HEK293 (cell line): ENCODE measurements around the gene SPAAR.

Source experiments
- CTCF ChIA-PET: fragments of 350-600 bp; formaldehyde crosslinking; extraction: SDS; loops from one replicate; lab custom pipeline; 2021; ENCODE audit warnings: antibody characterized with exemption; lab: Yijun Ruan, JAX
- POLR2A ChIA-PET: fragments of 300-600 bp; formaldehyde crosslinking; extraction: SDS; loops from one replicate; lab custom pipeline; 2020; ENCODE audit warnings: antibody characterized with exemption, inconsistent platforms; lab: Yijun Ruan, JAX
- H3K27ac ChIP-seq: fragments of 200-500 bp; sonication (Bioruptor generic); 2 replicates; pipeline ENCODE4 v1.5.1; 2014; ENCODE audit warnings: low read depth, low read length, control low read depth, inconsistent platforms; ENCODE audit errors: extremely low read depth
- H3K36me3 ChIP-seq, 2 experiments: fragments of 200-500 bp in 1 of 2; sonication (Bioruptor generic) in 1 of 2; 1 replicate in 1 of 2; 2 replicates in 1 of 2; pipeline ENCODE4 v1.5.1; 2014 to 2017; ENCODE audit warnings: inconsistent platforms in 2 of 2, low read length in 2 of 2; ENCODE audit not compliant: control insufficient read depth in 2 of 2, insufficient read depth in 1 of 2
- H3K4me1 ChIP-seq: fragments of 200-500 bp; sonication (Bioruptor generic); 2 replicates; pipeline ENCODE4 v1.5.1; 2014; ENCODE audit warnings: mild to moderate bottlenecking, low read length, inconsistent platforms; ENCODE audit not compliant: control insufficient read depth, insufficient read depth
- H3K4me3 ChIP-seq: 2 replicates; pipeline ENCODE4 v1.5.1; 2011; ENCODE audit warnings: low read depth, mild to moderate bottlenecking, control low read depth, low read length, moderate library complexity
- H3K9me3 ChIP-seq: fragments of 200-500 bp; sonication (Bioruptor generic); 2 replicates; pipeline ENCODE4 v1.5.1; 2014; ENCODE audit warnings: low read depth, low read length, inconsistent platforms; ENCODE audit not compliant: control insufficient read depth, insufficient read depth
- CTCF ChIP-seq: fragments of 450-650 bp; formaldehyde crosslinking; IDR thresholded peaks from 2 replicates; pipeline ENCODE4 v1.5.1; 2016; ENCODE audit warnings: missing biosample characterization, missing genetic modification characterization
- HIC1 ChIP-seq: fragments of 450-650 bp; formaldehyde crosslinking; IDR thresholded peaks from 2 replicates; pipeline ENCODE4 v1.5.1; 2016; ENCODE audit warnings: missing biosample characterization, missing genetic modification characterization
- HOXD13 ChIP-seq: sonication (generic); formaldehyde crosslinking; IDR thresholded peaks from 2 replicates; pipeline ENCODE4 v1.8.0; 2022; ENCODE audit warnings: missing genetic modification reagents, borderline replicate concordance
- IKZF3 ChIP-seq: fragments of 450-650 bp; IDR thresholded peaks from 2 replicates; pipeline ENCODE4 v1.5.0; 2018; ENCODE audit warnings: missing biosample characterization, mild to moderate bottlenecking, missing genetic modification characterization, moderate library complexity
- RBAK ChIP-seq: fragments of 450-650 bp; formaldehyde crosslinking; IDR thresholded peaks from 2 replicates; pipeline ENCODE4 v1.5.1; 2016; ENCODE audit warnings: missing biosample characterization, missing genetic modification characterization
- SP2 ChIP-seq: fragments of 450-650 bp; formaldehyde crosslinking; IDR thresholded peaks from 2 replicates; pipeline ENCODE4 v1.5.1; 2016; ENCODE audit warnings: missing biosample characterization, missing genetic modification characterization
- ZFHX2 ChIP-seq: fragments of 450-650 bp; formaldehyde crosslinking; conservative IDR thresholded peaks from 2 replicates; pipeline ENCODE4 v1.5.1; 2016; ENCODE audit warnings: missing biosample characterization, missing genetic modification characterization
- ZNF184 ChIP-seq: fragments of 450-650 bp; IDR thresholded peaks from 2 replicates; pipeline ENCODE4 v1.5.1; 2018; ENCODE audit warnings: missing biosample characterization, mild to moderate bottlenecking, missing genetic modification characterization
- ZNF202 ChIP-seq: fragments of 450-650 bp; formaldehyde crosslinking; IDR thresholded peaks from 2 replicates; pipeline ENCODE4 v1.5.1; 2016; ENCODE audit warnings: missing biosample characterization, missing genetic modification characterization, borderline replicate concordance
- ZNF214 ChIP-seq: fragments of 450-650 bp; formaldehyde crosslinking; IDR thresholded peaks from 2 replicates; pipeline ENCODE4 v1.5.1; 2017; ENCODE audit warnings: missing biosample characterization, mild to moderate bottlenecking, missing genetic modification characterization, borderline replicate concordance
- ZNF24 ChIP-seq: fragments of 450-650 bp; formaldehyde crosslinking; IDR thresholded peaks from 2 replicates; pipeline ENCODE4 v1.5.1; 2016; ENCODE audit warnings: missing biosample characterization, missing genetic modification characterization
- ZNF311 ChIP-seq: fragments of 450-650 bp; formaldehyde crosslinking; IDR thresholded peaks from 2 replicates; pipeline ENCODE4 v1.5.1; 2017; ENCODE audit warnings: missing biosample characterization, missing genetic modification characterization, borderline replicate concordance
- ZNF341 ChIP-seq: fragments of 450-650 bp; formaldehyde crosslinking; IDR thresholded peaks from 2 replicates; pipeline ENCODE4; 2016; ENCODE audit warnings: low read depth, missing biosample characterization, missing genetic modification characterization
- ZNF529 ChIP-seq: fragments of 450-650 bp; formaldehyde crosslinking; IDR thresholded peaks from 2 replicates; pipeline ENCODE4 v1.5.1; 2017; ENCODE audit warnings: missing genetic modification characterization, missing biosample characterization; ENCODE audit not compliant: insufficient replicate concordance
- ZNF692 ChIP-seq: fragments of 450-650 bp; formaldehyde crosslinking; IDR thresholded peaks from 2 replicates; pipeline ENCODE4 v1.5.1; 2016; ENCODE audit warnings: missing biosample characterization, missing genetic modification characterization
- TF ChIP-seq, protein P1 (sequence below): fragments of 450-650 bp; formaldehyde crosslinking; IDR thresholded peaks from 2 replicates; pipeline ENCODE4 v1.5.1; 2017; ENCODE audit warnings: missing biosample characterization, missing genetic modification characterization
- TF ChIP-seq, protein P2 (sequence below): fragments of 450-650 bp; formaldehyde crosslinking; IDR thresholded peaks from 2 replicates; pipeline ENCODE4 v1.5.1; 2016; ENCODE audit warnings: missing biosample characterization, missing genetic modification characterization, borderline replicate concordance
- TF ChIP-seq, protein P3 (sequence below): fragments of 450-650 bp; formaldehyde crosslinking; IDR thresholded peaks from 2 replicates; pipeline ENCODE4 v1.5.1; 2016; ENCODE audit warnings: missing biosample characterization, missing genetic modification characterization
- TF ChIP-seq, protein P4 (sequence below): fragments of 450-650 bp; IDR thresholded peaks from 2 replicates; pipeline ENCODE4 v1.5.1; 2018; ENCODE audit warnings: missing biosample characterization, missing genetic modification characterization
- TF ChIP-seq, protein P5 (sequence below): fragments of 450-650 bp; formaldehyde crosslinking; IDR thresholded peaks from 2 replicates; pipeline ENCODE4 v1.5.1; 2016; ENCODE audit warnings: missing biosample characterization, missing genetic modification characterization

The SPAAR gene

DNA sequence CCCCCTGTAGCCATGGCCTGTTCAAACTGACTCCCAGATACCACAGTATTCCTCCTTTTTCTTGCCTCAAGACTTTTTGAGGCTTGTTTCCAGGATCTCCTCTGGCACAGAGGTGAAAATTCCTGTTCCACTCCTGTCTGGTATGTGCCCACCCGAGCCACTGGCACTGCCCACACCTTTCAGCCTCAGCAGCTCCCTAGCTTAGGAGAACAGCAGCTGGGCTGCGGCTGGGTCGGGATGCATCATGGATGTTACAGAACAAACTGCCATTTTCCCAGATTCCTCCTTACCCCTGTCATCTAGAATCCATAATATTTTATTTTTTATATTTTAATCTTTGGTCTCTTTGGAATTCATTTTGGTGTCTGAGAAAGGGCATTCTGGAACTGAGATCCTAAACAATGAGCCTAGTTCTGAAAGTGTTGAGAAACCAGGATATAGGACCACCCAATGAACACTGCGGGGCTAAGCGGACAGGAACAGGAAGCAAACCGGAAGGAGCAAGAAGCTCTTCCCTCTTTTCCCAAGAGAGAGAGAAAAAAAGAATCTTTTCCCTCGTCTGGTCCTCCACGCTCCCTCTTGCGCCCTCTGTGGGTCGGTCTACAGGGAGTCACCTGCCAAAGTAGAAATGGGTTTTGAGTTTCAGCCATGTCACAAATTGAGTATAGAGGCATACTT is 36.2 kb downstream of the SPAAR start:
- Histone ChIP-seq H3K27ac (no peak overlapping the region), H3K4me3 (peak overlapping the region; percentile 23), H3K36me3 (no peaks in the 10 kb centered on the region), H3K4me1 (no peaks in the 10 kb centered on the region), H3K9me3 (no peaks in the 10 kb centered on the region)
- POLR2A ChIA-PET = interaction anchor here (1.0 to 1.6 kb wide), 4 partner anchors 14 to 288 kb away, joined by 3 to 6 read pairs (median 3); partner anchors contain the start of genes CCDC107, HRCT1 and RMRP
- CTCF ChIA-PET = interaction anchor here (0.6 to 4.6 kb wide), 40 partner anchors 10 to 1717 kb away, joined by 3 to 85 read pairs (median 4); partner anchors contain the start of gene HRCT1
- TF ChIP-seq ZNF202 (no peak), ZNF341 (tag by site-specific recombination) (no peak), SP2 (tag by site-specific recombination) (no peak; the same call in 1 of the 2 replicates), ZNF184 (tag by site-specific recombination) (no peak), CTCF (tag by site-specific recombination) (peak; percentile 41), RBAK (tag by site-specific recombination) (no peak), ZNF692 (tag by site-specific recombination) (0 out of 2 replicates have a peak, but pooled peaks have one; percentile 19), ZNF311 (tag by site-specific recombination) (no peak), ZNF529 (tag by site-specific recombination) (no peak), ZNF24 (tag by site-specific recombination) (no peak), ZNF214 (no peak), HIC1 (tag by site-specific recombination) (no peak), IKZF3 (tag by site-specific recombination) (peak; percentile 91), ZFHX2 (tag by site-specific recombination) (no peak), HOXD13 (CRISPR knock-in tag) (no peak)
- TF ChIP-seq, protein P1, sequence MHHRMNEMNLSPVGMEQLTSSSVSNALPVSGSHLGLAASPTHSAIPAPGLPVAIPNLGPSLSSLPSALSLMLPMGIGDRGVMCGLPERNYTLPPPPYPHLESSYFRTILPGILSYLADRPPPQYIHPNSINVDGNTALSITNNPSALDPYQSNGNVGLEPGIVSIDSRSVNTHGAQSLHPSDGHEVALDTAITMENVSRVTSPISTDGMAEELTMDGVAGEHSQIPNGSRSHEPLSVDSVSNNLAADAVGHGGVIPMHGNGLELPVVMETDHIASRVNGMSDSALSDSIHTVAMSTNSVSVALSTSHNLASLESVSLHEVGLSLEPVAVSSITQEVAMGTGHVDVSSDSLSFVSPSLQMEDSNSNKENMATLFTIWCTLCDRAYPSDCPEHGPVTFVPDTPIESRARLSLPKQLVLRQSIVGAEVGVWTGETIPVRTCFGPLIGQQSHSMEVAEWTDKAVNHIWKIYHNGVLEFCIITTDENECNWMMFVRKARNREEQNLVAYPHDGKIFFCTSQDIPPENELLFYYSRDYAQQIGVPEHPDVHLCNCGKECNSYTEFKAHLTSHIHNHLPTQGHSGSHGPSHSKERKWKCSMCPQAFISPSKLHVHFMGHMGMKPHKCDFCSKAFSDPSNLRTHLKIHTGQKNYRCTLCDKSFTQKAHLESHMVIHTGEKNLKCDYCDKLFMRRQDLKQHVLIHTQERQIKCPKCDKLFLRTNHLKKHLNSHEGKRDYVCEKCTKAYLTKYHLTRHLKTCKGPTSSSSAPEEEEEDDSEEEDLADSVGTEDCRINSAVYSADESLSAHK = no peak
- TF ChIP-seq, protein P2, sequence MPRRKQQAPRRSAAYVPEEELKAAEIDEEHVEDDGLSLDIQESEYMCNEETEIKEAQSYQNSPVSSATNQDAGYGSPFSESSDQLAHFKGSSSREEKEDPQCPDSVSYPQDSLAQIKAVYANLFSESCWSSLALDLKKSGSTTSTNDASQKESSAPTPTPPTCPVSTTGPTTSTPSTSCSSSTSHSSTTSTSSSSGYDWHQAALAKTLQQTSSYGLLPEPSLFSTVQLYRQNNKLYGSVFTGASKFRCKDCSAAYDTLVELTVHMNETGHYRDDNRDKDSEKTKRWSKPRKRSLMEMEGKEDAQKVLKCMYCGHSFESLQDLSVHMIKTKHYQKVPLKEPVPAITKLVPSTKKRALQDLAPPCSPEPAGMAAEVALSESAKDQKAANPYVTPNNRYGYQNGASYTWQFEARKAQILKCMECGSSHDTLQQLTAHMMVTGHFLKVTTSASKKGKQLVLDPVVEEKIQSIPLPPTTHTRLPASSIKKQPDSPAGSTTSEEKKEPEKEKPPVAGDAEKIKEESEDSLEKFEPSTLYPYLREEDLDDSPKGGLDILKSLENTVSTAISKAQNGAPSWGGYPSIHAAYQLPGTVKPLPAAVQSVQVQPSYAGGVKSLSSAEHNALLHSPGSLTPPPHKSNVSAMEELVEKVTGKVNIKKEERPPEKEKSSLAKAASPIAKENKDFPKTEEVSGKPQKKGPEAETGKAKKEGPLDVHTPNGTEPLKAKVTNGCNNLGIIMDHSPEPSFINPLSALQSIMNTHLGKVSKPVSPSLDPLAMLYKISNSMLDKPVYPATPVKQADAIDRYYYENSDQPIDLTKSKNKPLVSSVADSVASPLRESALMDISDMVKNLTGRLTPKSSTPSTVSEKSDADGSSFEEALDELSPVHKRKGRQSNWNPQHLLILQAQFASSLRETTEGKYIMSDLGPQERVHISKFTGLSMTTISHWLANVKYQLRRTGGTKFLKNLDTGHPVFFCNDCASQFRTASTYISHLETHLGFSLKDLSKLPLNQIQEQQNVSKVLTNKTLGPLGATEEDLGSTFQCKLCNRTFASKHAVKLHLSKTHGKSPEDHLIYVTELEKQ = no peak
- TF ChIP-seq, protein P3, sequence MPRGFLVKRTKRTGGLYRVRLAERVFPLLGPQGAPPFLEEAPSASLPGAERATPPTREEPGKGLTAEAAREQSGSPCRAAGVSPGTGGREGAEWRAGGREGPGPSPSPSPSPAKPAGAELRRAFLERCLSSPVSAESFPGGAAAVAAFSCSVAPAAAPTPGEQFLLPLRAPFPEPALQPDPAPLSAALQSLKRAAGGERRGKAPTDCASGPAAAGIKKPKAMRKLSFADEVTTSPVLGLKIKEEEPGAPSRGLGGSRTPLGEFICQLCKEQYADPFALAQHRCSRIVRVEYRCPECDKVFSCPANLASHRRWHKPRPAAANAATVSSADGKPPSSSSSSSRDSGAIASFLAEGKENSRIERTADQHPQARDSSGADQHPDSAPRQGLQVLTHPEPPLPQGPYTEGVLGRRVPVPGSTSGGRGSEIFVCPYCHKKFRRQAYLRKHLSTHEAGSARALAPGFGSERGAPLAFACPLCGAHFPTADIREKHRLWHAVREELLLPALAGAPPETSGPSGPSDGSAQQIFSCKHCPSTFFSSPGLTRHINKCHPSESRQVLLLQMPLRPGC = no peak
- TF ChIP-seq, protein P4, sequence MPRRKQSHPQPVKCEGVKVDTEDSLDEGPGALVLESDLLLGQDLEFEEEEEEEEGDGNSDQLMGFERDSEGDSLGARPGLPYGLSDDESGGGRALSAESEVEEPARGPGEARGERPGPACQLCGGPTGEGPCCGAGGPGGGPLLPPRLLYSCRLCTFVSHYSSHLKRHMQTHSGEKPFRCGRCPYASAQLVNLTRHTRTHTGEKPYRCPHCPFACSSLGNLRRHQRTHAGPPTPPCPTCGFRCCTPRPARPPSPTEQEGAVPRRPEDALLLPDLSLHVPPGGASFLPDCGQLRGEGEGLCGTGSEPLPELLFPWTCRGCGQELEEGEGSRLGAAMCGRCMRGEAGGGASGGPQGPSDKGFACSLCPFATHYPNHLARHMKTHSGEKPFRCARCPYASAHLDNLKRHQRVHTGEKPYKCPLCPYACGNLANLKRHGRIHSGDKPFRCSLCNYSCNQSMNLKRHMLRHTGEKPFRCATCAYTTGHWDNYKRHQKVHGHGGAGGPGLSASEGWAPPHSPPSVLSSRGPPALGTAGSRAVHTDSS (tag by site-specific recombination) = no peak
- TF ChIP-seq, protein P5, sequence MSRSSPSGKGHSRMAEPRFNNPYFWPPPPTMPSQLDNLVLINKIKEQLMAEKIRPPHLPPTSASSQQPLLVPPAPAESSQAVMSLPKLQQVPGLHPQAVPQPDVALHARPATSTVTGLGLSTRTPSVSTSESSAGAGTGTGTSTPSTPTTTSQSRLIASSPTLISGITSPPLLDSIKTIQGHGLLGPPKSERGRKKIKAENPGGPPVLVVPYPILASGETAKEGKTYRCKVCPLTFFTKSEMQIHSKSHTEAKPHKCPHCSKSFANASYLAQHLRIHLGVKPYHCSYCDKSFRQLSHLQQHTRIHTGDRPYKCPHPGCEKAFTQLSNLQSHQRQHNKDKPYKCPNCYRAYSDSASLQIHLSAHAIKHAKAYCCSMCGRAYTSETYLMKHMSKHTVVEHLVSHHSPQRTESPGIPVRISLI (tag by site-specific recombination) = peak; percentile 46; the same call in 1 of the 2 replicates
